ENCODE measurements around the gene DST.
"Not testable (repeated sequence)": the region's sequence is repeated elsewhere in the genome, so short reads cannot be mapped to it uniquely, and the experiment has no call there.

Gene DST

GRCh38 chr6:56499095-56499494, 143.6 kb downstream of the DST start:
- no peak overlapping the region for H3K4me3 ChIP-seq (ENCODE audit: low read length)
- no peak for TF ChIP-seq ZNF274 (IDR thresholded peaks at IDR 0.05; ENCODE audit: low read depth, low read length)

GRCh38 chr6:56497691-56498090, 145.0 kb downstream of the DST start:
- no peak for TF ChIP-seq ZNF274 (IDR thresholded peaks at IDR 0.05; ENCODE audit: low read depth, low read length)
- no peak overlapping the region for H3K4me3 ChIP-seq (ENCODE audit: low read length)

- no peak overlapping the region for H3K4me3 ChIP-seq (ENCODE audit: low read length)
- no peak for TF ChIP-seq ZNF274 (IDR thresholded peaks at IDR 0.05; ENCODE audit: low read depth, low read length)
Measured at GRCh38 chr6:56497240-56497639, 145.4 kb downstream of the DST start.

GRCh38 chr6:56496650-56497049, 146.0 kb downstream of the DST start:
- not testable (repeated sequence) for H3K4me3 ChIP-seq (ENCODE audit: low read length)

- TF ChIP-seq ZNF274 (IDR thresholded peaks at IDR 0.05; ENCODE audit: low read depth, low read length): no peak
- no peak overlapping the region for H3K4me3 ChIP-seq (ENCODE audit: low read length)
Measured at GRCh38 chr6:56495654-56496053, 147.0 kb downstream of the DST start.

GRCh38 chr6:56491606-56492328, 150.9 kb downstream of the DST start:
- TF ChIP-seq ZNF274 (IDR thresholded peaks at IDR 0.05; ENCODE audit: low read depth, low read length): no peak

GRCh38 chr6:56490993-56491392, 151.7 kb downstream of the DST start:
- no peak for TF ChIP-seq ZNF274 (IDR thresholded peaks at IDR 0.05; ENCODE audit: low read depth, low read length)
- no peak overlapping the region for H3K4me3 ChIP-seq (ENCODE audit: low read length)

More at GRCh38 chr6:56491606-56492328, 150.9 kb downstream of the DST start:
- no peak overlapping the region for H3K4me3 ChIP-seq (ENCODE audit: low read length)

- no peak overlapping the region for H3K4me3 ChIP-seq (ENCODE audit: low read length)
- TF ChIP-seq ZNF274 (IDR thresholded peaks at IDR 0.05; ENCODE audit: low read depth, low read length): no peak
Measured at GRCh38 chr6:56489559-56489958, 153.1 kb downstream of the DST start.

- TF ChIP-seq ZNF274 (IDR thresholded peaks at IDR 0.05; ENCODE audit: low read depth, low read length): no peak
- no peak overlapping the region for H3K4me3 ChIP-seq (ENCODE audit: low read length)
Measured at GRCh38 chr6:56488281-56488680, 154.4 kb downstream of the DST start.

- TF ChIP-seq ZNF274 (IDR thresholded peaks at IDR 0.05; ENCODE audit: low read depth, low read length): no peak
- H3K4me3 ChIP-seq (ENCODE audit: low read length): no peak overlapping the region
Measured at GRCh38 chr6:56486681-56487080, 156.0 kb downstream of the DST start.

GRCh38 chr6:56484669-56485068, 158.0 kb downstream of the DST start:
- no peak overlapping the region for H3K4me3 ChIP-seq (ENCODE audit: low read length)
- no peak for TF ChIP-seq ZNF274 (IDR thresholded peaks at IDR 0.05; ENCODE audit: low read depth, low read length)

GRCh38 chr6:56483929-56484328, 158.8 kb downstream of the DST start:
- H3K4me3 ChIP-seq (ENCODE audit: low read length): no peak overlapping the region
- no peak for TF ChIP-seq ZNF274 (IDR thresholded peaks at IDR 0.05; ENCODE audit: low read depth, low read length)

GRCh38 chr6:56482525-56482924, 160.2 kb downstream of the DST start:
- no peak for TF ChIP-seq ZNF274 (IDR thresholded peaks at IDR 0.05; ENCODE audit: low read depth, low read length)

GRCh38 chr6:56481957-56482356, 160.7 kb downstream of the DST start:
- TF ChIP-seq ZNF274 (IDR thresholded peaks at IDR 0.05; ENCODE audit: low read depth, low read length): no peak
- H3K4me3 ChIP-seq (ENCODE audit: low read length): no peak overlapping the region

More at GRCh38 chr6:56482525-56482924, 160.2 kb downstream of the DST start:
- H3K4me3 ChIP-seq (ENCODE audit: low read length): no peak overlapping the region

- H3K4me3 ChIP-seq (ENCODE audit: low read length): no peak overlapping the region
- TF ChIP-seq ZNF274 (IDR thresholded peaks at IDR 0.05; ENCODE audit: low read depth, low read length): no peak
Measured at GRCh38 chr6:56480654-56481337, 161.9 kb downstream of the DST start.
